ENCODE measurements around the gene LDLRAD4.

DNA sequence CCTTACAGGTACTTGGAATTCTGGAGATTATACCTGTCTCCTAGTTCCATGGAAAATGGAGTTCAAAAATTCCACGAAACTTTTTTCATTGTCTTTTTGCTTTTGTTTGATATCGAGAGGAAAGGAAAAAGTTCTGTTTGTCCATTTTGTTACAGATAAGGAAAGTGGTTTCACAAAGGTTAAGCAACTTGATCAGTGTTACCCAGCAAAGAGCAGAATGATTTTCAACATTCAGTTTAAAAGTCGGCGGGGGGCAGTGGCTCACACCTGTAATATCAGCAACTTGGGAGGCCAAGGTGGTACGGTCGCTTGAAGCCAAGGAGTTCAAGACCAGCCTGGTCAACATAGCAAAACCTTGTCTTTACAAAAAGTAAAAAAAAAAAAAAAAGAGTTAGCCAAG, 118.8 kb downstream of the LDLRAD4 start:
- no peak for TF ChIP-seq EZH2 (IDR thresholded peaks at IDR 0.05; ENCODE audit: low read depth)
- TF ChIP-seq, protein P1, sequence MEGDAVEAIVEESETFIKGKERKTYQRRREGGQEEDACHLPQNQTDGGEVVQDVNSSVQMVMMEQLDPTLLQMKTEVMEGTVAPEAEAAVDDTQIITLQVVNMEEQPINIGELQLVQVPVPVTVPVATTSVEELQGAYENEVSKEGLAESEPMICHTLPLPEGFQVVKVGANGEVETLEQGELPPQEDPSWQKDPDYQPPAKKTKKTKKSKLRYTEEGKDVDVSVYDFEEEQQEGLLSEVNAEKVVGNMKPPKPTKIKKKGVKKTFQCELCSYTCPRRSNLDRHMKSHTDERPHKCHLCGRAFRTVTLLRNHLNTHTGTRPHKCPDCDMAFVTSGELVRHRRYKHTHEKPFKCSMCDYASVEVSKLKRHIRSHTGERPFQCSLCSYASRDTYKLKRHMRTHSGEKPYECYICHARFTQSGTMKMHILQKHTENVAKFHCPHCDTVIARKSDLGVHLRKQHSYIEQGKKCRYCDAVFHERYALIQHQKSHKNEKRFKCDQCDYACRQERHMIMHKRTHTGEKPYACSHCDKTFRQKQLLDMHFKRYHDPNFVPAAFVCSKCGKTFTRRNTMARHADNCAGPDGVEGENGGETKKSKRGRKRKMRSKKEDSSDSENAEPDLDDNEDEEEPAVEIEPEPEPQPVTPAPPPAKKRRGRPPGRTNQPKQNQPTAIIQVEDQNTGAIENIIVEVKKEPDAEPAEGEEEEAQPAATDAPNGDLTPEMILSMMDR (conservative IDR thresholded peaks at IDR 0.05), result no peak

Data from PC-9 (cell line).